Measurements from ENCODE around the gene ORC1. TPM values are rescaled to one million over a fixed set of nuclear protein-coding genes. Genes with fewer than 3 reads are reported as not detected.

ORC1 gene
- total RNA-seq, 1 experiment from 2014 or later, result 17.2 TPM

DNA sequence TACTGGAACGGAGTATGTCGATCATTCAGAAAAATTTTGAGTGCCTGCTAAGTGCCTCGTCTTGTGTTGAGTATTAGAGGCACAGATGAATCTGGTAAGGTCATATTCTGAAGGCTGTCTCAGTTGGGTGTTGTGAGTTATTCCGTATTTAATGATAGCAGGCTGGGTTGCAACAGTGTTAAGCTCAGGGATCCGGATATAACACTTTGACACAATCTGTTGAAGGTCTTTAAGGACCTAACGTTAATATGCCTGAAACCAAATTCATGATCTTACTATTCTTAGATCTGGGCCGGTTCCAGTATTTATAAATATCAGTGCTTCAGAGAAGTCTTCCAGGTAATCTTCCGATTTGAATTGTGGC, 734 bp upstream of the ORC1 start:
- no TSS peak for BruUV-seq (replicated peaks)
- Mint-ChIP-seq H3K27me3 (ENCODE audit: unreplicated experiment) (no peaks in the 10 kb centered on the region), H3K4me3 (ENCODE audit: low read depth, unreplicated experiment) (peak overlapping the region; percentile 100), H3K9me3 (ENCODE audit: low read depth, unreplicated experiment) (no peaks in the 10 kb centered on the region), H3K4me1 (ENCODE audit: low read depth, unreplicated experiment) (peaks cover 24% of the 10 kb centered on the region), H3K27ac (ENCODE audit: unreplicated experiment) (peak overlapping the region; percentile 94), H3K36me3 (ENCODE audit: insufficient read depth, unreplicated experiment) (peaks cover 53% of the 10 kb centered on the region)
- CTCF ChIA-PET, result interaction anchor here (0.5 to 1.6 kb wide), 6 partner anchors 8 to 280 kb away, joined by 3 to 8 read pairs (median 3); partner anchors contain the start of genes CC2D1B and TUT4
- no peak for DNase-seq
- intact Hi-C loops (cut with micrococcal nuclease; ENCODE audit: unreplicated experiment), result loop anchor here (10.0 kb wide), 1 partner anchor 280 kb away; no protein-coding TSS in a partner anchor
- TF ChIP-seq CTCF (IDR thresholded peaks at IDR 0.05; ENCODE audit: unreplicated experiment), result no peak

DNA sequence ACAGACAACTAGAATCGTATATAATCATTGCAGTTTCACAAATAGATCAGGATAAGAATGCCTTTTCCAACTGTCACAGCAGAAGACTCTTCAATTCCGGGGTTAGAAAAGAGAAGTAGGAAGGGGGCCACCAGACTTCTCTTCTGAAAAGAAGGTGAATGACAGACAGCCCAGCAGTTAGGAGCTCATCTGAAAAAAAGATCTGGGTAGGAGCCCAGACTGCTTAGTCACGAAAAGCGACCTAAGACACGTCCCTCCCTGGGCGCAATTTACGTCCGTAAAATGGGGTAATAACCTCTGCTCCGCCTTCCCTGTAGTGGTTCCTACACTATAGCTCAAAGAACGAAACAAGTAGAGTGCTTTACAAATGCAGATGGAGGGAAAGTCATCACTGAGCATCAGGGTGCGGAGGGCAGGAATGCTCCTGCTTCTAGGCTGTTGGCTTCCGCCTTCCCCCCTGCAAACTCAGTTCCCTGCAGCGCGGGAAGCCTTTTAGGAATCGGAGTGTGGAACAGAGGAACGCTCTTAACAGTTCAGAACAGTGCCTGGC, 582 bp downstream of the ORC1 start:
- DNase-seq, result peak; percentile 35
- TSS peak; percentile 58 for BruUV-seq (replicated peaks)
- CTCF ChIA-PET, result interaction anchor here (0.9 to 1.6 kb wide), 3 partner anchors 37 to 276 kb away, joined by 3 to 8 read pairs (median 3); partner anchors contain the start of gene CC2D1B

DNA sequence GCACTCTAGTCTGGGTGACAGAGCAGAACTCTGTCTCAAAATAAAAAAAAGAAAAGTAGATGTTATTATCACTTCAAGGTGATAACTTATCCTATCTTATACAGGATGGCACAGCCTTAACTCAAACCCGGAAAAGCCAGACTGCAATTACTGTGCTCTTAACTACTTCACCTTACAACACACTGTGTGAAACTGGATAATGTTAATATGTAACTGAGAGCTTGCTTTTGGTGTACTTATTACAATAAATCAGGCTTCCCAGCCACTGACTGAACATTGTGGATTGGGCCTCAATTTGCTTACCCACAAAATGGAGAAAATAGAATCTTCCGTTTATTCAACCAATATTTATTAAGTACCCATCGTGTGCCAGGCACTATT, 1.4 kb downstream of the ORC1 start:
- Mint-ChIP-seq H3K27ac (ENCODE audit: unreplicated experiment) (peak overlapping the region; percentile 94), H3K4me3 (ENCODE audit: low read depth, unreplicated experiment) (peak overlapping the region; percentile 100), H3K27me3 (ENCODE audit: unreplicated experiment) (no peaks in the 10 kb centered on the region), H3K9me3 (ENCODE audit: low read depth, unreplicated experiment) (no peaks in the 10 kb centered on the region), H3K36me3 (ENCODE audit: insufficient read depth, unreplicated experiment) (peaks cover 49% of the 10 kb centered on the region), H3K4me1 (ENCODE audit: low read depth, unreplicated experiment) (peaks cover 24% of the 10 kb centered on the region)
- no peak for TF ChIP-seq CTCF (IDR thresholded peaks at IDR 0.05; ENCODE audit: unreplicated experiment)
- intact Hi-C loops (cut with micrococcal nuclease; ENCODE audit: unreplicated experiment), result loop anchor here (10.0 kb wide), 1 partner anchor 282 kb away; no protein-coding TSS in a partner anchor
- DNase-seq, result no peak
- BruUV-seq (replicated peaks), result no TSS peak
- CTCF ChIA-PET, result no interaction called here

More for the DNA sequence above, 582 bp downstream of the ORC1 start:
- Mint-ChIP-seq H3K4me1 (ENCODE audit: low read depth, unreplicated experiment) (peaks cover 24% of the 10 kb centered on the region), H3K27me3 (ENCODE audit: unreplicated experiment) (no peaks in the 10 kb centered on the region), H3K9me3 (ENCODE audit: low read depth, unreplicated experiment) (no peaks in the 10 kb centered on the region), H3K36me3 (ENCODE audit: insufficient read depth, unreplicated experiment) (peaks cover 53% of the 10 kb centered on the region), H3K4me3 (ENCODE audit: low read depth, unreplicated experiment) (peak overlapping the region; percentile 100), H3K27ac (ENCODE audit: unreplicated experiment) (peak overlapping the region; percentile 94)
- no peak for TF ChIP-seq CTCF (IDR thresholded peaks at IDR 0.05; ENCODE audit: unreplicated experiment)
- intact Hi-C loops (cut with micrococcal nuclease; ENCODE audit: unreplicated experiment), result loop anchor here (10.0 kb wide), 1 partner anchor 281 kb away; no protein-coding TSS in a partner anchor

- Mint-ChIP-seq H3K4me1 (ENCODE audit: low read depth, unreplicated experiment) (peaks cover 24% of the 10 kb centered on the region), H3K27me3 (ENCODE audit: unreplicated experiment) (no peaks in the 10 kb centered on the region), H3K4me3 (ENCODE audit: low read depth, unreplicated experiment) (no peak overlapping the region), H3K9me3 (ENCODE audit: low read depth, unreplicated experiment) (no peaks in the 10 kb centered on the region), H3K36me3 (ENCODE audit: insufficient read depth, unreplicated experiment) (peaks cover 42% of the 10 kb centered on the region), H3K27ac (ENCODE audit: unreplicated experiment) (no peak overlapping the region)
- intact Hi-C loops (cut with micrococcal nuclease; ENCODE audit: unreplicated experiment), result loop anchor here (10.0 kb wide), 1 partner anchor 285 kb away; no protein-coding TSS in a partner anchor
- BruUV-seq (replicated peaks), result no TSS peak
- no peak for TF ChIP-seq CTCF (IDR thresholded peaks at IDR 0.05; ENCODE audit: unreplicated experiment)
- CTCF ChIA-PET, result interaction anchor here (0.9 kb wide), 1 partner anchor 51 kb away, joined by 4 read pairs; no protein-coding TSS in a partner anchor
- no peak for DNase-seq
These were observed 4.1 kb downstream of the ORC1 start for GRCh38 chr1:52400131-52400530.

Data from Calu3 (cell line).